SJCRH30 (cell line): ENCODE measurements around the gene RSPH4A. TPM values are rescaled to one million over a fixed set of nuclear protein-coding genes. Genes with fewer than 3 reads are reported as not detected.

Source experiments
- DNase-seq, 2 experiments: peaks; one replicate each; pipeline ENCODE4 v3.0.0-alpha.2; 2015 to 2020
- H3K27ac ChIP-seq: fragments of 250-450 bp; sonication (Bioruptor Pico); 2 replicates; pipeline ENCODE4 v1.5.1; 2020; ENCODE audit warnings: mild to moderate bottlenecking, moderate library complexity
- H3K27me3 ChIP-seq: fragments of 250-450 bp; sonication (Bioruptor Pico); 2 replicates; pipeline ENCODE4 v1.5.1; 2020; ENCODE audit warnings: mild to moderate bottlenecking, moderate library complexity
- H3K36me3 ChIP-seq: fragments of 250-450 bp; sonication (Bioruptor Pico); 2 replicates; pipeline ENCODE4 v1.5.1; 2020; ENCODE audit warnings: mild to moderate bottlenecking, moderate library complexity
- H3K4me1 ChIP-seq: fragments of 250-450 bp; sonication (Bioruptor Pico); 2 replicates; pipeline ENCODE4 v1.5.1; 2020; ENCODE audit warnings: mild to moderate bottlenecking, moderate library complexity
- H3K4me3 ChIP-seq: fragments of 250-450 bp; sonication (Bioruptor Pico); 2 replicates; pipeline ENCODE4 v1.5.1; 2020; ENCODE audit warnings: mild to moderate bottlenecking, moderate library complexity
- H3K9me3 ChIP-seq: fragments of 250-450 bp; sonication (Bioruptor Pico); replicated peaks from 2 replicates; pipeline ENCODE4 v1.5.1; 2020; ENCODE audit warnings: mild to moderate bottlenecking, moderate library complexity
- total RNA-seq: library from RNA; depleted of rRNA; stranded (reverse); fragments of >200 nt; shearing (Covaris generic); gene quantifications from 2 replicates; pipeline ENCODE4 v1.2.3, GENCODE V29; 2014; rRNA removed

The RSPH4A gene
- total RNA-seq, result 1.6 and 2.1 TPM in 2 replicates

DNA sequence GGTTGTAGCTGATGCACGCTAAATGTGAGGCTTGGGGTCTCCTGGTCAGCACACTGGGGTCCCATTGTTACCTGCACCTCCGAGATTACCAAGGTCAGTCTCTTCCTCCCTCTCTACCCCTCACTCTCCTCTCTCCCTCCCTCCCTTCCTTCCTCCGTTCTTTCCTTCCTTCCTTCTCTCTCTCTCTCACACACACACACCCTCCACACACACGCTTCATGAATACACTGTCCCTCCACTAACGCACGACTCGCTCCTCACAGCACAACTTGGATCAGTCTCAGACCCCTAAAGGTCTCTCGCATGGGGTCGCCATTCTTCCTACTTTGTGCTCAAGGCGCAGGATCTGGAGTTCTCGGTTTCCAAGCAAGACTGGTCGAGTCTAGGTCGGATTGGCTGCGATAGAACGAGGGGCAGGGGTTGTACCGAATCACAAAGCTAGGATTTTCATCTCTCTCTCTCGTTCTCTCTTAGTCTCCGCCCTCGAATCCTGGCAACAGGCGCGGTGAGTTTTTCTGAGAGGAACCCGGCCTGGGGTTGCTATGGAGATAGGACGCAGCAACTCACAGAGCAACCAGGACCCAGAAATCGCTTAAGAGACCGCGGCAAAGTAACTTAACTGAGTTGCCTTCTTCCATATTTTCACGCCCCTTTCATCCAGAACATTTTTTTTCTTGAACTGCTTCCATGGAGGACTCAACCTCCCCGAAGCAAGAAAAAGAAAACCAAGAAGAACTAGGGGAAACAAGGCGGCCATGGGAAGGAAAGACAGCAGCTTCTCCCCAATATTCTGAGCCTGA, at the start of gene RSPH4A:
TSS of gene RSPH4A (plus strand) at position 543 of the 800 bp plus-strand sequence. CDS start at position 688, 145 bp downstream.
- Histone ChIP-seq H3K4me1 (peaks cover 4% of the 10 kb centered on the region; the same call in 1 of the 2 replicates), H3K4me3 (peak within 1 kb of the TSS; percentile 64), H3K27ac (peak within 1 kb of the TSS; percentile 34), H3K27me3 (no peaks in the 10 kb centered on the region), H3K36me3 (no peaks in the 10 kb centered on the region), H3K9me3 (no peaks in the 10 kb centered on the region)
- DNase-seq, result peak; percentile 92 to 96

DNA sequence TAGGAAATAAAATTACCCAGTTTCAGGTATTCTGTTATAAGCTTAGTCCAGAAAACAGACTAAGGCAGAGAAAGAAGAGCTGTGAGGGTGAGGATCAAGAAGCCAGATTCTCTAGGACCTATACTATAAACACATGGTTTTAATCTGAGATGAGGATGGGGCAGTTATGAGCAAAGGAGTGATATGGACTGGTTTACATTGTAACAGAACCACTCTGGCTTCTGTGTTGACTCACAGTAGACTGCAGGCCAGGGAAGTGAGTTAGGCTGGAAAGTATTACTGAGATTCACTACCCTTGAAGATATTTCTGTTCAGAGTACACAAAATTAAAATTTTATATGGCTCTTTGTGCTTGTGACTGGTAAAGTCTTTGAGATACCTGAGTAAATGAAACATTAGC, 48.2 kb upstream of the RSPH4A start:
- H3K4me3 ChIP-seq, result no peak overlapping the region
- H3K36me3 ChIP-seq, result no peaks in the 10 kb centered on the region
- no peaks in the 10 kb centered on the region for H3K27me3 ChIP-seq
- H3K27ac ChIP-seq, result no peak overlapping the region
- DNase-seq, result no peak
- H3K9me3 ChIP-seq, result no peaks in the 10 kb centered on the region
- H3K4me1 ChIP-seq, result 0 out of 2 replicates have a peak, but pooled peaks cover 2% of the 10 kb centered on the region

DNA sequence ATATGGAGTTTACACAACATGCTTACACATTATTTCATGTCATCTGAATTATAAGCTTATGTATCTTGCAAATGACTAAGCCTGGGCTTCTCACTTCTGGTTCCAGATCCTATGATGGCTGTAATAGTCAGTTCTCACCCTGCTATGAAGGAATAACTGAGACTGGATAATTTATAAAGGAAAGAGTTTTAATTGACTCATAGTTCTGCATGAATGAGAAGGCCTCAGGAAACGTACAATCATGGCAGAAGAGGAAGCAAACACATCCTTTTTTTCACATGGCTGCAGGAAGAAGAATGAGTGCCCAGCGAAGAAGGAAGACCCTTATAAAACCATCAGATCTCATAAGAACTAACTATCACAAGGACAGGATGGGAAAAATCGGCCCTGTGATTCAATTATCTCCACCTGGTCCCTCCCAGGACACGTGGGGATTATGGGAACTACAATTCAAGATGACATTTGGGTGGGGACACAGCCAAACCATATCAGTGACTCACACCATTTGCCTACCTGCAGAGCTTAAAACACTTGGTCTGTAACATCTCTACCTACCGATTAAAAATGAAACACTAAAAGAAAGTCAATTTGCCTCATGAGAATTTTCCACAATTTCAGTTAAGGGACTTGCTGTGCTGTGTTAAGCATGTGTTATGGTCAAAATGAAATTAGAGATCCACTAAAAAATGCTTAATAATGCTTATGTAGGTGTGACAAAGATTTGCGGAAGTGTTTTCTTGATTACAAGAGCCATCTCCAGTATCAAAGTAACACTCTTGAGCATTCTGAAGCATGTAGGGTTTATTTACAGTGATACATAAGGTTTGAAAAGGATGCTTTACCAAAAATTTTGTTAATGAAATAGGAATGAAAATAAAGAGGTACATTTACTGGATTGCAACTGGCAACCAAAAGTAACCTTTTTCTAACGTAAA, 47.2 kb upstream of the RSPH4A start:
- H3K4me3 ChIP-seq, result no peak overlapping the region
- no peaks in the 10 kb centered on the region for H3K27me3 ChIP-seq
- no peaks in the 10 kb centered on the region for H3K4me1 ChIP-seq
- DNase-seq, result no peak
- no peaks in the 10 kb centered on the region for H3K9me3 ChIP-seq
- no peak overlapping the region for H3K27ac ChIP-seq
- H3K36me3 ChIP-seq, result no peaks in the 10 kb centered on the region

DNA sequence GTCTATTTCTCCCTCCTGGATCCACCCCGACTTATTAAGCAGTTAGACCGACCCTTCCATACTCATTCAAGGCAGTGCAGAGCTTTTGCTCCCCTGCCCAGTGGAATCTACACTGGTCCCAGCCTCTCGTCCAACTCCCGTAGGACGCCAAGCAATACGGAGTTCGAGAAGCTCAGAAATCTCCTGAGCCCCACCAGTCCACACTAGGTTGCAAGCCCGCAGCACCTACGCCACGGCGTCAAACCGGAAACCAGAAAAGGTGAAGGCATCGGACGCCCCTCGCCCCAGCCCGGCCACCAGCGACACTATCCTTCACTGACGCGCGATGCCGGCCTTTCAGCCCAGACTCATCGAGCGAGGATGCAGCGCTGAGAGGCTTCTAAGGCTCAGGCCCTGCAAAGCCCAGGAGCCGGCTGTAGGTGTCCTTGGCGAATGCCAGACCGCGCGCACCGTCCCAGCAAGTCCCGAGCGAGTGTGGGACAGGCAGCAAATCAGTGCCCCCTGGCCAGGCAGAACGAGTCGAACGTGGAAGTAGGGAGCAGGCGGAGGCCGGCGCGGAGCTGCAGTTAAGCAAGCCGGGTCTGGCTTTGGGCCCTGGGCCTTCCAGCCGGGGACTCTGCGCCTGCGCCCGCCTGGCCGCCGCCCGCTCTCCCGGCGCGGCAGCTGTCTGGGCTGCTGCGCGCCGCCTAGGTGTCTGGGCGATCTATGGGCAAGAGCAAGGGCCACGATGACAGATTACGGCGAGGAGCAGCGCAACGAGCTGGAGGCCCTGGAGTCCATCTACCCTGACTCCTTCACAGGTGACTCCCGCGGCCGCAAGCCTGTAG, 45.2 kb upstream of the RSPH4A start, which contains the start of gene RWDD1:
TSS of gene RWDD1 (plus strand) at position 649 of the 827 bp plus-strand sequence. CDS start at position 728, 79 bp downstream.
- Histone ChIP-seq H3K4me3 (peak within 1 kb of the TSS; percentile 76), H3K9me3 (no peaks in the 10 kb centered on the region)
- peak; percentile 98 to 99 for DNase-seq

DNA sequence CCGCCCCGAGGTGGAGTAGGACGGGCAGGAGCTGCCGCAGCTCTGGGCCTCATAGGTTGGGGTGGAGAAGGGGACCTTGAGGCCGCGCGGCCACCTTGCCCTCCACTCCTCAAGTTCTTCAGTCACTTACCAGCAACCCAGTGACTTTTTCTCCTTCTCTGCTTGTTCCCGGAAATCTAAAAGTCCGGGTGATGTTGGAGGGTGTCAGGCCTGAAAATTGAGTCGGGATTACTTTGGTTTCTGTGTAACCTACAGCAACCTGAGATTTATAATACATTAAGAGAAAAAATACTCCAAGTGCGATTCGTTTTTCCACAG, 44.6 kb upstream of the RSPH4A start:
- Histone ChIP-seq H3K9me3 (no peaks in the 10 kb centered on the region), H3K27ac (peak overlapping the region; percentile 61), H3K4me3 (peak overlapping the region; percentile 76), H3K27me3 (no peaks in the 10 kb centered on the region), H3K36me3 (peaks cover 13% of the 10 kb centered on the region; the same call in 1 of the 2 replicates), H3K4me1 (no peaks in the 10 kb centered on the region)
- DNase-seq, result no peak

More for the DNA sequence above, 45.2 kb upstream of the RSPH4A start, which contains the start of gene RWDD1:
- Histone ChIP-seq H3K27ac (peak within 1 kb of the TSS; percentile 61), H3K27me3 (no peaks in the 10 kb centered on the region), H3K4me1 (no peaks in the 10 kb centered on the region), H3K36me3 (peaks cover 8% of the 10 kb centered on the region; the same call in 1 of the 2 replicates)

DNA sequence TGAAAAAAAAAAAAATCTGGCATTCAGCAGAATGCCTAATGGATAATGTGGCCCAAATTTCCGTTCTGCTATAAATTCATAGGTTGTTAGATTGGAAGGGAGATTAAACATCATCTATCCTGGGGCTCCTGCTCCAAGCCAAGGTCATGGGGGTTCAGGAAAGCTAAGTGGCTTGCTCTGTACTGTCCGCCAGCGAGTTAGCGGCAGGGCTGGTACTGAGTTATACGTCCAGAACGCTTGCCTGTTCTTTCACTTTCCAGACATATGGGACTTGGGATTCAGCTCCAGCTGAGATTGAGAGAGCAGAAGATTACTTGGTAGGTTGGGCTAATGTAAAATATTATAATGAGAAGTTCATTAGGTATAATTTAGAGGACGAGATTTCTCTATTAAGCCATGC, 44.1 kb upstream of the RSPH4A start:
- Histone ChIP-seq H3K27ac (peak overlapping the region; percentile 61), H3K36me3 (peaks cover 15% of the 10 kb centered on the region; the same call in 1 of the 2 replicates), H3K4me3 (peak overlapping the region; percentile 76), H3K9me3 (no peaks in the 10 kb centered on the region), H3K27me3 (no peaks in the 10 kb centered on the region), H3K4me1 (no peaks in the 10 kb centered on the region)
- DNase-seq, result peak; percentile 31 to 41

DNA sequence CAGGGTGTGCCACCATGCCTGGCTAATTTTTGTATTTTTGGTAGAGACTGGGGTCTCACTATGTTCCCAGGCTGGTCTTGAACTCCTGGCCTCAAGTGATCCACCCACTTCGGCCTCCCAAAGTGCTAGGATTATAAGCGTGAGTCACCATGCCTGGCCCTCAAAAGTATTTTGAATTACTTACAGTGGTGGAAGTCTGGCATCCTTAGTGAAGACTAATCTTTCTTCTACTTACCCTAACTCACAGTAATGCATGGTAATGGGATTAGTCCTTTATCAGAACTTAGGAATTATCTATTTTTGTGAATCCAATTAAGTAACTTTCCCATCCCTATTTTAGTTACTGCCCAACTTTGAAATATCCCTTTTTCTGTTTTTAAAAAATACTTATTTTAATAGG, 41.1 kb upstream of the RSPH4A start:
- Histone ChIP-seq H3K9me3 (no peaks in the 10 kb centered on the region), H3K27me3 (no peaks in the 10 kb centered on the region), H3K4me1 (no peaks in the 10 kb centered on the region), H3K36me3 (peaks cover 19% of the 10 kb centered on the region; the same call in 1 of the 2 replicates), H3K27ac (no peak overlapping the region), H3K4me3 (no peak overlapping the region)
- no peak for DNase-seq

DNA sequence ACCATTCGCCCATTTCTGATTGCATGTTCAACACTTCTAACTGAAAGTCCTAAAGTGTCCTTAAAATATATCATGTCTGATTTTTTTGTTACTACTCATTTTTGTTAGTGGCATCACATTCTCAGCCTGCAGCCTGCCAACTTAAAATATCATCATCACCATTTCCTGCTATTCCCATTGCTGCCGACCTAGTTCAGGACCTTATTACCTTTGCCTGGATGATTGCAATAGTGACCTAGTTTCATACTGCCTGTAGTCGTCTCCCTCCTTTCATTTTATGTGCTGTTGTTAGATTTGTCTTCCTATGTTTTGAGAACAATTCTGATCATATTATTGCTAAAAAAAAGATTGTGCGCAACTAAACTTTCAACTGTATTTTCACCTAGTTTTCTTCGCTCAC, 38.8 kb upstream of the RSPH4A start:
- DNase-seq, result no peak
- no peaks in the 10 kb centered on the region for H3K27me3 ChIP-seq
- H3K36me3 ChIP-seq, result peaks cover 29% of the 10 kb centered on the region
- no peak overlapping the region for H3K27ac ChIP-seq
- no peaks in the 10 kb centered on the region for H3K4me1 ChIP-seq
- no peaks in the 10 kb centered on the region for H3K9me3 ChIP-seq
- H3K4me3 ChIP-seq, result no peak overlapping the region

DNA sequence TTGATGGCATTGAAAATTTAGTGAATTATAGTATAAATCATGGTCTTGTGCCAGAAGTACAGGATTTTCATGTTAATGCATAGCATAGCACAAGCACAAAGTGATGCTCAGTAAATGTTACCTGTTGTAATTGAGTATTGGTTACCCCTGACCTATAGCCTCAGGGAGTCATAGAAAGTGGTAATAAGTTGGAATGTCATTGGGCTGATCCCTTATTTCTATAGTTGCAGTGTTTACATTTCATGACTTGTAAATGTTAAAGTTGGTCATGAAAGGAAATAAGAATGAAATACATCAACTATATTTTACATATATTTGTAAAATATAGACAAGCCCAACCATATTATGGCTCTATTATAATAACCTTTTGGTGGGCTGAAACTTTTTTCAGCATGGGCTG, 37.9 kb upstream of the RSPH4A start:
- H3K9me3 ChIP-seq, result no peaks in the 10 kb centered on the region
- H3K36me3 ChIP-seq, result peaks cover 36% of the 10 kb centered on the region
- no peak overlapping the region for H3K27ac ChIP-seq
- H3K27me3 ChIP-seq, result no peaks in the 10 kb centered on the region
- no peak for DNase-seq
- no peak overlapping the region for H3K4me3 ChIP-seq
- H3K4me1 ChIP-seq, result no peaks in the 10 kb centered on the region

DNA sequence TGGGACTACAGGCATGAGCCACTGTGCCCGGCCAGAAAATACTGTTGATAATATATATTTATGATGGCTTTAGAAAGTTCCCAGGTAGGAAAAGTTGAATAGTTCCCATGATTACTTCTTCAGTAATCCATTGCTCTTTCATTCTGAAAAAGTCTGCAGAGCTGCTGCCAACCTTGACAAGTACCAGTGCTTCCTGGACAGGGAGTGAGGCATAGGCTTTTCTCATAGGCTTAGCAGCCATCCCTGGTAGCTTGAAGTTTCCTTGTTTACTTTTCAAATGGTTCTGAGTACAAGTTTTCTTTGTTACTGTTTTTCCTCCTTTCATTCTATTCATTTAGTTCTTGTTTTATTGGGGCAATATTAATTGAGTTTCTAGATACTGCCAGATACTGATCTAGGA, 37.1 kb upstream of the RSPH4A start:
- no peak overlapping the region for H3K4me3 ChIP-seq
- no peaks in the 10 kb centered on the region for H3K9me3 ChIP-seq
- H3K27me3 ChIP-seq, result no peaks in the 10 kb centered on the region
- DNase-seq, result no peak
- peaks cover 41% of the 10 kb centered on the region for H3K36me3 ChIP-seq
- H3K4me1 ChIP-seq, result no peaks in the 10 kb centered on the region
- H3K27ac ChIP-seq, result no peak overlapping the region

DNA sequence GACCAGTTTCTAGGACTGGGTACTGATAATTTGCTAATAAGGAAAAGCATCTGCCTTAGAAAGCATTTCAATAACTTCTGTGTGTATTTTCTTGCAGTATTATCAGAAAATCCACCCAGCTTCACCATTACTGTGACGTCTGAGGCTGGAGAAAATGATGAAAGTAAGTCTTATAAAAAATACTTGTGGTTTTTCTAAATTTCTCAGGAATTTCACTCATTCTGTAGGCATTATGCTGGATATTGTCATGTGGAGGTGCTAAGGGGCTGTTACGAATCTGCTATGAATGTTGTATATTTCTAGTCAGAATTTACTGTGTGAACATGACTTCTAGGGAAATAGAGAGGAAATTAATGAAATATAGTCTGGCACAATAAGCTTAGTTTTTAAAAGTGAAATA, 36.1 kb upstream of the RSPH4A start:
- H3K4me1 ChIP-seq, result no peaks in the 10 kb centered on the region
- H3K36me3 ChIP-seq, result peaks cover 51% of the 10 kb centered on the region
- no peaks in the 10 kb centered on the region for H3K27me3 ChIP-seq
- no peak for DNase-seq
- no peaks in the 10 kb centered on the region for H3K9me3 ChIP-seq
- no peak overlapping the region for H3K27ac ChIP-seq
- H3K4me3 ChIP-seq, result no peak overlapping the region

DNA sequence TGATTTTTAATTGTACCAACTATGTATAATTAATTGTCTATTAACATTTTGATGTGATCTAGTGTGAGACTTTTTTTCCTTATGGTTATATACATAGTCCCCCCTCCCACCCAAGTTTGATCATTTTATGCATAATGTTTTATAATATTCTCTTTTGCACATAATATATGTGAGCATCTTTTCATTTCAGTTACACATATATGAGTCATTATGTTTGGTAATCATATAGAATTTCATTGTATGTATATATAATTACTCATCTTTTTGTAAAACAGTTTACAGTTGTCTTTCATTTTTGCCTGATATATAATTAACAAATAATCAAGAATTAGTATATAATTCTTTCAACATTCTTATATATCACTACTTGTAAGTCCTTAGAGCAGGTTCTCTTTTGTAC, 30.0 kb upstream of the RSPH4A start:
- Histone ChIP-seq H3K36me3 (peaks cover 73% of the 10 kb centered on the region), H3K4me1 (no peaks in the 10 kb centered on the region), H3K4me3 (no peak overlapping the region), H3K27me3 (no peaks in the 10 kb centered on the region), H3K9me3 (no peaks in the 10 kb centered on the region), H3K27ac (no peak overlapping the region)
- DNase-seq, result no peak

DNA sequence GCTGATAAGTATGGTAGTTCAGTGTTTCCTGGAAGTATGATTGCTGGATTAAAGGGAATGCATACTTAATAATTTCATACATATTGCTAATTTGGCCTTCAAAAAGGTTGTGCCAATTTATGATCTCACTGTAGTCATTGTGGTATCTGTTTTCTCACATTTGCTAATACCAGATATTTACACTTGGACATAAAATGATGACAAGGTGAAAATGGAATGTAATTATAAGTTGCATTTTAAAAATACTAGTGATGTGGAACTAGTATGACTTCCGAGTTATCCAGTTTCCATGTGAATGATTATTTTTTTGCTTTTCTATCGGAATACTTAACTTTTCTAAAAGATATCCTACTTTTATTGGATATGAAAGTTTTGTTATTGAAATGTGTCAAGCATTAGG, 29.5 kb upstream of the RSPH4A start:
- DNase-seq, result no peak
- H3K9me3 ChIP-seq, result no peaks in the 10 kb centered on the region
- no peak overlapping the region for H3K4me3 ChIP-seq
- no peaks in the 10 kb centered on the region for H3K27me3 ChIP-seq
- no peak overlapping the region for H3K27ac ChIP-seq
- H3K4me1 ChIP-seq, result no peaks in the 10 kb centered on the region
- peaks cover 74% of the 10 kb centered on the region for H3K36me3 ChIP-seq

DNA sequence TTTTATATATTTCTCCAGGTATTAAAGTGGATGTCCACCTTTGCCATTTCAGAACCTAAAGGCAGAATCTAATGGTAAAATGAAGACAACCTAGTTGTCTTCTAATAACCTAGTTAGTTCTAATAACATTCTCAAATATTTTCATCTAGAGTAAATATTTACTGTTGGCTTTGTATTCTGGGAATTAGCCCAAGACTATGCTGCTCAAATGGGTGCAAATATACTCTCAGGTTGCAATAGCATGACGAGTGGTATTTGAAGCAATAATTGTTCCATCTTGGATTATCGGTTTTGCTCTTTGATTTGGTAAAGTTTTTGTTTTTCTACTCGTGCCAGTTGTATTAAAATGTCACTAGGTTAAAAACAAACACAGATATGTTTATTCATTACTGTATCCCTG, 21.0 kb upstream of the RSPH4A start:
- H3K9me3 ChIP-seq, result no peaks in the 10 kb centered on the region
- H3K27me3 ChIP-seq, result no peaks in the 10 kb centered on the region
- no peak overlapping the region for H3K4me3 ChIP-seq
- H3K36me3 ChIP-seq, result peaks cover 34% of the 10 kb centered on the region
- DNase-seq, result no peak
- no peak overlapping the region for H3K27ac ChIP-seq
- no peaks in the 10 kb centered on the region for H3K4me1 ChIP-seq
